ENCODE measurements around the gene HSPA1A. TPM values are rescaled to one million over a fixed set of nuclear protein-coding genes. Genes with fewer than 3 reads are reported as not detected.

Gene HSPA1A
- total RNA-seq, 1 donor from 2014 or later: 46.3 TPM

GRCh38 chr6:31775633-31776484, 39.5 kb upstream of the HSPA1A start:
- no peaks in the 10 kb centered on the region for H3K27me3 Mint-ChIP-seq (ENCODE audit: low read depth)
- H3K4me3 Mint-ChIP-seq (ENCODE audit: unreplicated experiment): no peak overlapping the region
- no peak for DNase-seq (ENCODE audit: low spot score)
- no peak for TF ChIP-seq CTCF (IDR thresholded peaks at IDR 0.05)
- peak overlapping the region; percentile 61 for H3K27ac Mint-ChIP-seq (ENCODE audit: unreplicated experiment)
- H3K4me1 Mint-ChIP-seq (ENCODE audit: low read depth): peaks cover 10% of the 10 kb centered on the region
- peaks cover 4% of the 10 kb centered on the region for H3K36me3 Mint-ChIP-seq (ENCODE audit: low read depth)
- H3K9me3 Mint-ChIP-seq (ENCODE audit: low read depth): no peaks in the 10 kb centered on the region

- Mint-ChIP-seq H3K27me3 (ENCODE audit: low read depth) (no peaks in the 10 kb centered on the region), H3K27ac (ENCODE audit: unreplicated experiment) (peak overlapping the region; percentile 61), H3K4me3 (ENCODE audit: unreplicated experiment) (no peak overlapping the region), H3K36me3 (ENCODE audit: low read depth) (peaks cover 9% of the 10 kb centered on the region), H3K4me1 (ENCODE audit: low read depth) (peaks cover 10% of the 10 kb centered on the region), H3K9me3 (ENCODE audit: low read depth) (no peaks in the 10 kb centered on the region)
- no peak for TF ChIP-seq CTCF (IDR thresholded peaks at IDR 0.05)
- no peak for DNase-seq (ENCODE audit: low spot score)
Observed at GRCh38 chr6:31776485-31776988, 38.8 kb upstream of the HSPA1A start.

GRCh38 chr6:31776989-31777666, 38.2 kb upstream of the HSPA1A start, which contains the start of gene VWA7:
TSS of gene VWA7 (minus strand) at chr6:31777328. CDS start at chr6:31776779, 549 bp downstream.
- Mint-ChIP-seq H3K4me1 (ENCODE audit: low read depth) (peaks cover 10% of the 10 kb centered on the region), H3K27me3 (ENCODE audit: low read depth) (no peaks in the 10 kb centered on the region), H3K36me3 (ENCODE audit: low read depth) (peaks cover 13% of the 10 kb centered on the region), H3K9me3 (ENCODE audit: low read depth) (no peaks in the 10 kb centered on the region), H3K27ac (ENCODE audit: unreplicated experiment) (peak within 1 kb of the TSS; percentile 61), H3K4me3 (ENCODE audit: unreplicated experiment) (no peak within 1 kb of the TSS)
- no peak for DNase-seq (ENCODE audit: low spot score)
- no peak for TF ChIP-seq CTCF (IDR thresholded peaks at IDR 0.05)

- Mint-ChIP-seq H3K4me1 (ENCODE audit: low read depth) (peaks cover 10% of the 10 kb centered on the region), H3K27me3 (ENCODE audit: low read depth) (no peaks in the 10 kb centered on the region), H3K27ac (ENCODE audit: unreplicated experiment) (peak overlapping the region; percentile 61), H3K36me3 (ENCODE audit: low read depth) (peaks cover 15% of the 10 kb centered on the region), H3K4me3 (ENCODE audit: unreplicated experiment) (no peak overlapping the region), H3K9me3 (ENCODE audit: low read depth) (no peaks in the 10 kb centered on the region)
- TF ChIP-seq CTCF (IDR thresholded peaks at IDR 0.05): no peak
- DNase-seq (ENCODE audit: low spot score): no peak
Observed at GRCh38 chr6:31777667-31778050, 37.7 kb upstream of the HSPA1A start.

- peaks cover 19% of the 10 kb centered on the region for H3K36me3 Mint-ChIP-seq (ENCODE audit: low read depth)
- peaks cover 10% of the 10 kb centered on the region for H3K4me1 Mint-ChIP-seq (ENCODE audit: low read depth)
- H3K4me3 Mint-ChIP-seq (ENCODE audit: unreplicated experiment): no peak overlapping the region
- DNase-seq (ENCODE audit: low spot score): no peak
- H3K9me3 Mint-ChIP-seq (ENCODE audit: low read depth): no peaks in the 10 kb centered on the region
- H3K27me3 Mint-ChIP-seq (ENCODE audit: low read depth): no peaks in the 10 kb centered on the region
- TF ChIP-seq CTCF (IDR thresholded peaks at IDR 0.05): no peak
- no peak overlapping the region for H3K27ac Mint-ChIP-seq (ENCODE audit: unreplicated experiment)
Observed at GRCh38 chr6:31778193-31778592, 37.1 kb upstream of the HSPA1A start.
